Measurements from ENCODE around the gene TSEN34. TPM values are rescaled to one million over a fixed set of nuclear protein-coding genes. Genes with fewer than 3 reads are reported as not detected.
"Not testable (repeated sequence)": the region's sequence is repeated elsewhere in the genome, so short reads cannot be mapped to it uniquely, and the experiment has no call there.

The TSEN34 gene
- total RNA-seq, 1 donor from 2014 or later: 36.1 TPM

- ATAC-seq: peak; percentile 25
These were observed 18.1 kb downstream of the TSEN34 start for GRCh38 chr19:54209058-54209810.

DNA sequence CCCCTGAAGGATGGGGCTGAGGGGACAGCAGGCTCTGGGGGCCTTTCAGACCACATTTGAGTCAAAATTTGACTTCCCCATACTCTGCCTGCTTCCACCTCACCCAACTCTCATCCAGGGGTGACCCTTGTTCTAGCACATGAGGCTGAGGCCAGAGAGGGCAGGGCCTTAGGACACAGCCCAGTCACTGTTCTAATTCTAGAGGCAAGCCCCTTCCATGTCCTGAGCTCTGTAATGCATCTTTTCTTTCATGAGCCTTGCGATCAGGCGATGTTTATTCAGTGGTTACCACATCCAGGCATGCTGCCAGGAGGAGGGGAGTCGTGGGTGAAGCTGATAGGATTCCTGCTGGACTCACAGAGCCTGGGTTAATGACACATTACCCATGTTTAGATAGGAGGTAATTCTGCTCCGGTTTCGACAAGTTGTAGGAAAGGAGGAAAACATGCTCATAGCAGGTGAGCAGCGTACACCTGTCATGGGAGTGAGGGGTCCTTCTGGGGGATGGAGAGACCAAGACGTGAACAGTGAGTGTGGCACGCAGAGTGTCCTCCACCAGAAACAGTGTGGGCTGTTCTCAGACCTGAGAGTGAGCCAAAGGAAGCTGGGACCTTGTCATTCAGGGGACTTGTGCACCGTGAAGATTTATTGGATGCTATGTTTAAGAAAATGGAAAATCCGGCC lies 18.8 kb downstream of the TSEN34 start:
- peak; percentile 67 for ATAC-seq

GRCh38 chr19:54211235-54211634 lies 20.1 kb downstream of the TSEN34 start:
- ATAC-seq: peak; percentile 4

- not testable (repeated sequence) for ATAC-seq
These were observed 23.1 kb downstream of the TSEN34 start for GRCh38 chr19:54214217-54214616.

DNA sequence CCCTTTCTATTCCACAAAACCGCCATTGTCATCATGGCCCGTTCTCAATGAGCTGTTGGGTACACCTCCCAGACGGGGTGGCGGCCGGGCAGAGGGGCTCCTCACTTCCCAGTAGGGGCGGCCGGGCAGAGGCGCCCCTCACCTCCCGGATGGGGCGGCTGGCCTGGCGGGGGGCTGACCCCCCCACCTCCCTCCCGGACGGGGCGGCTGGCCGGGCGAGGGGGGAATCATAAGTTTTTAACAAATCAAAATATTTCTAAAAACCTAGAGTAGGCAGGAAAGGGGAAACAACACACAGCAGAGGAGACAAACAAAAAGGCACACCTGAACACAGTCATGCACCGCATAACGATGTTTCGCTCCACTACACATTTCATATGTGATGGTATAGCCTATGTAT lies 23.6 kb downstream of the TSEN34 start:
- ATAC-seq: not testable (repeated sequence)

- ATAC-seq: no peak
These were observed 25.8 kb downstream of the TSEN34 start for GRCh38 chr19:54216869-54217268.

GRCh38 chr19:54217517-54218247 lies 26.6 kb downstream of the TSEN34 start:
- not testable (repeated sequence) for ATAC-seq

DNA sequence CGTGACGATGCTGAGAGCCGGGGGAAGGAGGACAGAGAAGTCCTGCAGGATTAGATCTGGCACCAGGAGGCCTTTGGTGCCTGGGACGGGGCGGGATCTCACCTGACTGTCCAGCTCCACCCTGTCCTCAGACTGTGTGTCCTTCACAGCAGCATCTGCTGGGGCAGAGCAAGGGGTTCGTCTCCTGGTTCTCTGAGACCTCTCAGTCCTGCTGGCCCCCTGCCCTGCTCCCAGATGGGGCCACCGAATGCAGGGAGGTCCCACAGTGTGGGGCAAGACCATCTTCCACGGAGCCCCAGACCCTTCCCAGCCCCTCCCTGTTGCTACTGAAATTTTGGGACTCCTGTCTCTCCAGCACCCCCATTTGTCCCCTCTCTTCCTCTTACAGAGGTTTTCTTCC lies 27.2 kb downstream of the TSEN34 start:
- ATAC-seq: no peak

GRCh38 chr19:54218960-54219661 lies 28.0 kb downstream of the TSEN34 start:
- no peak for ATAC-seq

- ATAC-seq: peak; percentile 15
These were observed 28.6 kb downstream of the TSEN34 start for GRCh38 chr19:54219702-54220101.

DNA sequence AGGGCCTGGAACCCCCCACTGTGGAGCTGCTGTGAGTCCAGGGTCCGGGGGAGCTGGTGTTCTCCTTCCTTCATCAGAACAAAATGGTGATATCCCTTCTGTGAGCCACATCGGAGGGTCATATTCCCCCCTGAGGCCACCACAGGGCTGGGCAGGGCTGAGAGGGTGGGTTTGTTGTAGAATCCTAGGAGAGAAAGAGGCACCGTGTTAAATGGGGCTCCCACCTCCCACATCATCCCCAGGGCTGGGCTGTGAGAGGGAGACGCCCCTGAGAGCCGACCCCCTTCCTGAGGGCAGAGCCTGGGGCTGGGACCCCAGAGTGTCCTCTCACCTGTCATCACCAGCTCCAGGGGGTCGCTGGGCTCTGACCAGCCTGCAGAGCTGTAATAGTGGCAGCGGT lies 30.8 kb downstream of the TSEN34 start:
- not testable (repeated sequence) for ATAC-seq

GRCh38 chr19:54222474-54223276 lies 31.6 kb downstream of the TSEN34 start, which contains the start of gene LILRB3:
TSS of gene LILRB3 (minus strand) at chr19:54223007. CDS start at chr19:54222976, 31 bp downstream.
- peak; percentile 9 for ATAC-seq

DNA sequence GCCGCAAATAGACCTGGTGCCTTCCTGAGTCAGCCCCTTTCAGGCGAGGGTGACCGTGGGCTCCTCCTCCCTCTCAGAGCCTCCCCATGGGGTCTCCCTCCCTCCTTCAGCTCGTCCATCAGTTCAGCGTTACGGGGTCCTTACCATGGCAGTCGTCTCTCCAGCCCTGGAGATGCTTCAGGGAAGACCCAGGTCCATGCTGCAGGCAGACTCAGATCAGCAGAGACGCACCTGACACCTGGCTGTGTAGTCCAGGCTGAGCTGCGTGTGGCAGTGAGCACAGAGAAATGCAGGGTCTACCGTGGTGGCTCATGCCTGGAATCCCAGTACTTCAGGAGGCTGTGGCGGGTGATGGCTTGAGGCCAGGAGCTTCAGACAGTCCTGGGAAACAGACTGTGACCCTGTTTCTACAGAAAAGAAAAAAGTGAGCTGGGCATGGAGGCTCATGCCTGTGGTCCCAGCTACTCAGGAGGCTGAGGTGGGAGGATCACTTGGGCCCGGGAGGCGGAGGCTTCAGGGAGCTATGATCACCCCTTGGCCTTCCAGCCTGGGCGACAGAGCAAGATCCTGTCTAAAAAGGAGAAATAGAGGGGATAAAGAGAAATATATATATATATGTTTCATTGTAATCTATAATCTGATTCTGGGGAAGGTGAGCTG lies 32.3 kb downstream of the TSEN34 start:
- ATAC-seq: peak; percentile 7

- ATAC-seq: peak; percentile 23
These were observed 32.8 kb downstream of the TSEN34 start for GRCh38 chr19:54223937-54224281.

- not testable (repeated sequence) for ATAC-seq
These were observed 33.5 kb downstream of the TSEN34 start for GRCh38 chr19:54224619-54225018.

DNA sequence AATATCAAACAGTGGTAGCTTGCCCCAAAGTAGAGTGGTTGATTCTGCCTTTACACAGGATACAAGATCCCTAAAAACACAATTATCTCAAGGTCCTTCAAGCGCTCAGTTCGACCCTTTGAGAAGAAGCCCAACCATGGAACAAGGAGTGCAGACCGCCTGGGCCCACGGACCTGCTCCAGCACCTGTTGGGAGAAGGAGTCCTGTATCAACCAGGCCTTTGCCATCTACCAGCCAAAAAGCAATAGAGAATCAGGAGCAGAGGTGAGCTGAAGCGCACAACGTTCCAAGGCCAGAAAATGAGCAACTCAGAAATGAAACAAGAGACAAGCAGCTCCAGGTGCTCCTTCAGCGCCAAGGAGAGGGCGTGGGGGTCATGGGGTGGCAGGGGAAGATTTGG lies 38.0 kb downstream of the TSEN34 start:
- no peak for ATAC-seq

GRCh38 chr19:54230031-54230430 lies 38.9 kb downstream of the TSEN34 start:
- ATAC-seq: no peak

- ATAC-seq: peak; percentile 89
These were observed 40.2 kb downstream of the TSEN34 start for GRCh38 chr19:54231077-54231931.

DNA sequence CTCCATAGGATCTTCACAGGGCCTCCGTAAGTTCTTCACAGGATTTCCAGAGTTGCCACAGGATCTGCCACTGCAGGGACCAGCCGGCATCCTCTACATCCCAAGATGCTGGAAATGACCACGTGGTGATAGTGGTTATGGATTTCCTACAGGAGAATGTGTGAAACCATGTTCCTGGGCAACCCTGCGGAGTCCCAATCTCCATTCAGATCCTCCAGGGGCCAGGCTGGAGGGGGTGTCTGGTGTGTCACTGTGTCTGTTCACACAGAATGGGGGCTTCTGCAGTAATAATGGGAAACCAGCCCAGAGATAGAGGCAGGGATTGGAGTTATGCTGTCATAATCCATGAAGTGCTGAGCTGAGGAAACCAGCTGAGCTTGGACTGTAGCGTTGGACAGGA lies 42.8 kb downstream of the TSEN34 start:
- ATAC-seq: no peak
